ENCODE data around the gene ABI2.

ABI2 gene

GRCh38 chr2:203436496-203436895 lies 108.3 kb downstream of the ABI2 start:
- Histone ChIP-seq H3K27me3 (replicated peaks; ENCODE audit: control insufficient read depth, insufficient read depth, low read length) (no peaks in the 10 kb centered on the region), H3K36me3 (ENCODE audit: control insufficient read depth, insufficient read depth, low read length) (no peaks in the 10 kb centered on the region), H3K4me3 (replicated peaks; ENCODE audit: low read depth, low read length) (no peak overlapping the region)
- no peak for DNase-seq (ENCODE audit: extremely low read depth, insufficient read length)
- TF ChIP-seq CTCF (IDR thresholded peaks at IDR 0.05; ENCODE audit: insufficient read depth, low read length, poor library complexity, severe bottlenecking) = no peak

- H3K27me3 ChIP-seq (replicated peaks; ENCODE audit: control insufficient read depth, insufficient read depth, low read length) = no peaks in the 10 kb centered on the region
- no peak overlapping the region for H3K4me3 ChIP-seq (replicated peaks; ENCODE audit: low read depth, low read length)
- no peak for DNase-seq (ENCODE audit: extremely low read depth, insufficient read length)
- no peaks in the 10 kb centered on the region for H3K36me3 ChIP-seq (ENCODE audit: control insufficient read depth, insufficient read depth, low read length)
- no peak for TF ChIP-seq CTCF (IDR thresholded peaks at IDR 0.05; ENCODE audit: insufficient read depth, low read length, poor library complexity, severe bottlenecking)
These were observed 109.3 kb downstream of the ABI2 start for GRCh38 chr2:203437511-203437910.

GRCh38 chr2:203438528-203438927 lies 110.3 kb downstream of the ABI2 start:
- no peak for TF ChIP-seq CTCF (IDR thresholded peaks at IDR 0.05; ENCODE audit: insufficient read depth, low read length, poor library complexity, severe bottlenecking)
- H3K36me3 ChIP-seq (ENCODE audit: control insufficient read depth, insufficient read depth, low read length) = no peaks in the 10 kb centered on the region
- DNase-seq (ENCODE audit: extremely low read depth, insufficient read length) = no peak
- H3K4me3 ChIP-seq (replicated peaks; ENCODE audit: low read depth, low read length) = no peak overlapping the region
- H3K27me3 ChIP-seq (replicated peaks; ENCODE audit: control insufficient read depth, insufficient read depth, low read length) = no peaks in the 10 kb centered on the region

- H3K4me3 ChIP-seq (replicated peaks; ENCODE audit: low read depth, low read length) = no peak overlapping the region
- no peak for DNase-seq (ENCODE audit: extremely low read depth, insufficient read length)
- no peaks in the 10 kb centered on the region for H3K27me3 ChIP-seq (replicated peaks; ENCODE audit: control insufficient read depth, insufficient read depth, low read length)
- no peaks in the 10 kb centered on the region for H3K36me3 ChIP-seq (ENCODE audit: control insufficient read depth, insufficient read depth, low read length)
- no peak for TF ChIP-seq CTCF (IDR thresholded peaks at IDR 0.05; ENCODE audit: insufficient read depth, low read length, poor library complexity, severe bottlenecking)
These were observed 112.5 kb downstream of the ABI2 start for GRCh38 chr2:203440671-203441070.

GRCh38 chr2:203441463-203441862 lies 113.3 kb downstream of the ABI2 start:
- DNase-seq (ENCODE audit: extremely low read depth, insufficient read length) = no peak
- Histone ChIP-seq H3K36me3 (ENCODE audit: control insufficient read depth, insufficient read depth, low read length) (no peaks in the 10 kb centered on the region), H3K27me3 (replicated peaks; ENCODE audit: control insufficient read depth, insufficient read depth, low read length) (no peaks in the 10 kb centered on the region), H3K4me3 (replicated peaks; ENCODE audit: low read depth, low read length) (no peak overlapping the region)
- TF ChIP-seq CTCF (IDR thresholded peaks at IDR 0.05; ENCODE audit: insufficient read depth, low read length, poor library complexity, severe bottlenecking) = no peak

- H3K4me3 ChIP-seq (replicated peaks; ENCODE audit: low read depth, low read length) = no peak overlapping the region
- no peaks in the 10 kb centered on the region for H3K36me3 ChIP-seq (ENCODE audit: control insufficient read depth, insufficient read depth, low read length)
- no peaks in the 10 kb centered on the region for H3K27me3 ChIP-seq (replicated peaks; ENCODE audit: control insufficient read depth, insufficient read depth, low read length)
- no peak for DNase-seq (ENCODE audit: extremely low read depth, insufficient read length)
- TF ChIP-seq CTCF (IDR thresholded peaks at IDR 0.05; ENCODE audit: insufficient read depth, low read length, poor library complexity, severe bottlenecking) = no peak
These were observed 114.3 kb downstream of the ABI2 start for GRCh38 chr2:203442463-203442862.
